H1 (cell line): ENCODE results near the gene THAP2. TPM values are rescaled to one million over a fixed set of nuclear protein-coding genes. Genes with fewer than 3 reads are reported as not detected.

Experiments
- CTCF ChIA-PET: fragments of 300-600 bp; sonication (Branson Sonifier 250); formaldehyde crosslinking; loops from one replicate; lab custom pipeline; 2021; ENCODE audit not compliant: partially characterized antibody; lab: Charles Lee
- POLR2A ChIA-PET: fragments of 300-600 bp; sonication (Branson Sonifier 250); formaldehyde crosslinking; loops from one replicate; lab custom pipeline; 2021; ENCODE audit warnings: inconsistent platforms; ENCODE audit not compliant: partially characterized antibody; lab: Charles Lee
- DNase-seq, 2 experiments: peaks; one replicate each; pipeline versions ENCODE4 v3.0.0 to v3.0.0-alpha.2; 2010 to 2022; ENCODE audit warnings: low spot score in 2 of 2, low read depth in 1 of 2, mixed read lengths in 1 of 2
- FAIRE-seq: peaks from 2 replicates; lab custom pipeline; 2011; peaks lifted over from hg19 to GRCh38; lab: Jason Lieb, UNC
- H2AFZ ChIP-seq: 2 replicates; pipeline ENCODE4 v1.8.1; 2012; ENCODE audit warnings: low read length, inconsistent platforms
- H2AK5ac ChIP-seq: 2 replicates; pipeline ENCODE4 v1.6.1; 2013; ENCODE audit warnings: low read depth, low read length
- H2BK120ac ChIP-seq: replicated peaks from 2 replicates; pipeline ENCODE3; 2013; ENCODE audit warnings: low read depth, low read length, inconsistent platforms
- H2BK12ac ChIP-seq: 2 replicates; pipeline ENCODE4 v1.6.1; 2013; ENCODE audit warnings: low read depth, low read length
- H2BK15ac ChIP-seq: 2 replicates; pipeline ENCODE4 v1.6.1; 2013; ENCODE audit warnings: low read length
- H2BK20ac ChIP-seq: 2 replicates; pipeline ENCODE4 v1.6.1; 2013; ENCODE audit warnings: low read length
- H2BK5ac ChIP-seq: 2 replicates; pipeline ENCODE4 v1.6.1; 2013; ENCODE audit warnings: low read depth, low read length
- H3K14ac ChIP-seq: 2 replicates; pipeline ENCODE4 v1.6.1; 2013; ENCODE audit warnings: inconsistent platforms; ENCODE audit not compliant: insufficient read length
- H3K18ac ChIP-seq: 2 replicates; pipeline ENCODE4 v1.6.1; 2013; ENCODE audit warnings: low read length; ENCODE audit errors: extremely low read depth
- H3K23ac ChIP-seq: 2 replicates; pipeline ENCODE4 v1.6.1; 2013; ENCODE audit warnings: inconsistent platforms; ENCODE audit not compliant: insufficient read length
- H3K23me2 ChIP-seq: 2 replicates; pipeline ENCODE4 v1.6.1; 2013; ENCODE audit warnings: low read depth, low read length
- H3K27ac ChIP-seq: 2 replicates; pipeline ENCODE4 v1.6.1; 2011; ENCODE audit warnings: low read depth, low read length, inconsistent platforms
- H3K27me3 ChIP-seq, 4 experiments: replicated peaks in 1 of 4; 1 replicate in 1 of 4; 2 replicates in 3 of 4; pipeline versions ENCODE4 v1.6.1 to v1.8.1; 2011 to 2013; ENCODE audit warnings: low read length in 3 of 4, mild to moderate bottlenecking in 3 of 4, inconsistent platforms in 2 of 4, mixed read lengths in 2 of 4, moderate library complexity in 1 of 4; ENCODE audit not compliant: control insufficient read depth in 3 of 4, insufficient read depth in 3 of 4; ENCODE audit errors: extremely low read depth in 1 of 4
- H3K36me3 ChIP-seq, 4 experiments: 2 replicates each; pipeline versions ENCODE4 v1.6.1 to v1.8.1; 2011 to 2013; ENCODE audit warnings: mild to moderate bottlenecking in 4 of 4, low read length in 3 of 4, moderate library complexity in 2 of 4, control low read depth in 1 of 4, inconsistent platforms in 1 of 4; ENCODE audit not compliant: insufficient read depth in 4 of 4, control insufficient read depth in 2 of 4
- H3K4ac ChIP-seq: replicated peaks from 2 replicates; pipeline ENCODE3; 2013; ENCODE audit warnings: low read length, low read depth, mixed read lengths, inconsistent platforms; ENCODE audit not compliant: insufficient read length
- H3K4me1 ChIP-seq, 4 experiments: replicated peaks in 1 of 4; 1 replicate in 1 of 4; 2 replicates in 3 of 4; pipeline versions ENCODE4 v1.6.1 to v1.8.1; 2011 to 2013; ENCODE audit warnings: low read length in 3 of 4, inconsistent platforms in 2 of 4, mixed read lengths in 1 of 4; ENCODE audit not compliant: insufficient read depth in 4 of 4, control insufficient read depth in 3 of 4
- H3K4me2 ChIP-seq, 2 experiments: 2 replicates each; pipeline versions ENCODE4 v1.6.1 to v1.8.1; 2011 to 2013; ENCODE audit warnings: low read depth in 2 of 2, low read length in 2 of 2, control low read depth in 1 of 2, inconsistent platforms in 1 of 2, mild to moderate bottlenecking in 1 of 2; ENCODE audit not compliant: insufficient read depth in 1 of 2
- H3K4me3 ChIP-seq, 4 experiments: fragments of 200-600, 300-600 bp in 1 of 4; sonication (generic), shearing (Covaris generic), sonication (Bioruptor Twin) in 1 of 4; 2 replicates each; pipeline versions ENCODE4 v1.5.1 to v1.8.1; 2011 to 2016; ENCODE audit warnings: low read length in 4 of 4, low read depth in 3 of 4, control low read depth in 2 of 4, inconsistent platforms in 2 of 4, mild to moderate bottlenecking in 2 of 4, mixed read lengths in 1 of 4, moderate library complexity in 1 of 4; ENCODE audit not compliant: insufficient read depth in 2 of 4; ENCODE audit errors: extremely low read depth in 1 of 4
- H3K56ac ChIP-seq: replicated peaks from 2 replicates; pipeline ENCODE3; 2013; ENCODE audit warnings: low read depth, mild to moderate bottlenecking, mixed read lengths, low read length, inconsistent platforms; ENCODE audit not compliant: insufficient read length
- H3K79me1 ChIP-seq: 2 replicates; pipeline ENCODE4 v1.6.1; 2013; ENCODE audit warnings: low read depth, low read length, control low read depth
- H3K79me2 ChIP-seq, 2 experiments: 2 replicates each; pipeline versions ENCODE4 v1.6.1 to v1.8.1; 2012 to 2013; ENCODE audit warnings: low read length in 2 of 2, mild to moderate bottlenecking in 2 of 2, inconsistent platforms in 1 of 2; ENCODE audit not compliant: insufficient read depth in 2 of 2, control insufficient read depth in 1 of 2
- H3K9ac ChIP-seq, 4 experiments: replicated peaks in 1 of 4; 1 replicate in 1 of 4; 2 replicates in 3 of 4; pipeline versions ENCODE4 v1.6.1 to v1.8.1; 2011 to 2013; ENCODE audit warnings: low read depth in 3 of 4, low read length in 3 of 4, control low read depth in 2 of 4, mild to moderate bottlenecking in 2 of 4, moderate library complexity in 2 of 4, inconsistent platforms in 1 of 4; ENCODE audit errors: extremely low read depth in 1 of 4
- H3K9me3 ChIP-seq, 2 experiments: 2 replicates each; pipeline versions ENCODE4 v1.6.1 to v1.8.1; 2012 to 2013; ENCODE audit warnings: mild to moderate bottlenecking in 2 of 2, moderate library complexity in 2 of 2, control low read depth in 1 of 2, inconsistent platforms in 1 of 2, low read depth in 1 of 2, low read length in 1 of 2, mixed read lengths in 1 of 2; ENCODE audit not compliant: insufficient read depth in 2 of 2
- H4K20me1 ChIP-seq, 2 experiments: replicated peaks in 1 of 2; 2 replicates each; pipeline versions ENCODE3 to v1.8.1; 2011 to 2013; ENCODE audit warnings: inconsistent platforms in 2 of 2, low read length in 2 of 2, mild to moderate bottlenecking in 1 of 2; ENCODE audit not compliant: insufficient read depth in 2 of 2, control insufficient read depth in 1 of 2
- H4K5ac ChIP-seq: 2 replicates; pipeline ENCODE4 v1.6.1; 2013; ENCODE audit warnings: low read length, low read depth, mixed read lengths, inconsistent platforms; ENCODE audit not compliant: insufficient read length
- H4K8ac ChIP-seq: 2 replicates; pipeline ENCODE4 v1.8.0; 2013; ENCODE audit warnings: mild to moderate bottlenecking, moderate library complexity, low read length, inconsistent platforms; ENCODE audit not compliant: insufficient read depth; ENCODE audit errors: extremely low read depth
- H4K91ac ChIP-seq: replicated peaks from 2 replicates; pipeline ENCODE3; 2013; ENCODE audit warnings: low read length, mixed read lengths, inconsistent platforms; ENCODE audit not compliant: insufficient read length
- EGR1 ChIP-seq: IDR thresholded peaks from 2 replicates; pipeline ENCODE4 v1.6.1; 2011; ENCODE audit warnings: low read depth, low read length, borderline replicate concordance
- EP300 ChIP-seq, 2 experiments: IDR thresholded peaks; 1 replicate in 1 of 2; 2 replicates in 1 of 2; pipeline ENCODE4 v1.6.1; 2011 to 2012; ENCODE audit warnings: low read depth in 2 of 2, low read length in 2 of 2, mild to moderate bottlenecking in 2 of 2, borderline replicate concordance in 1 of 2, inconsistent platforms in 1 of 2, moderate library complexity in 1 of 2
- PHF8 ChIP-seq: fragments of 200-600 bp; sonication (generic); conservative IDR thresholded peaks from 2 replicates; pipeline ENCODE4 v1.7.1; 2012; ENCODE audit warnings: low read depth, mild to moderate bottlenecking, inconsistent platforms, low read length, moderate library complexity
- RBBP5 ChIP-seq: IDR thresholded peaks from 2 replicates; pipeline ENCODE4 v1.7.1; 2012; ENCODE audit warnings: low read depth, mild to moderate bottlenecking, inconsistent platforms, low read length, moderate library complexity, borderline replicate concordance
- TBP ChIP-seq: IDR thresholded peaks from 2 replicates; pipeline ENCODE4 v1.6.1; 2011; ENCODE audit warnings: low read depth, low read length, improper control_type of control experiment
- ZNF274 ChIP-seq: IDR thresholded peaks from 2 replicates; pipeline ENCODE4 v1.7.0; 2012; ENCODE audit warnings: low read length, borderline replicate concordance; ENCODE audit errors: extremely low read depth
- WGBS, 2 experiments: shearing (Covaris generic) in 1 of 2; methylation state at CpG; one replicate each; pipeline versions ENCODE4 v1.1.6 to v1.1.7; 2013 to 2015; ENCODE audit warnings: low lambda C conversion rate in 2 of 2, mixed read lengths in 2 of 2, inconsistent platforms in 1 of 2, low coverage in 1 of 2, missing lambda C conversion rate in 1 of 2; ENCODE audit not compliant: insufficient replicate concordance in 2 of 2, insufficient coverage in 1 of 2, insufficient read length in 1 of 2; ENCODE audit errors: extremely low coverage in 1 of 2, missing lambda C conversion rate in 1 of 2; 5-methylcytosine and 5-hydroxymethylcytosine counted together
- polyA plus RNA-seq, 7 experiments: library from polyadenylated mRNA; depleted of rRNA in 3 of 7; stranded (reverse) in 5 of 7; unstranded in 2 of 7; fragments of >200 nt in 5 of 7; fragments of 200-250 nt in 2 of 7; gene quantifications; 1 replicate in 5 of 7; 2 replicates in 1 of 7; 4 replicates in 1 of 7; pipeline versions ENCODE4 v1.2.1 to v1.2.3, GENCODE V29; 2011 to 2013; ENCODE audit warnings: missing spikeins in 2 of 7, mixed read lengths in 2 of 7
- total RNA-seq: library from RNA; stranded (reverse); fragmentation: NEBNext Ultra II Directional; extraction: Animal tissue kit (Norgen Biotek cat#: 25700); gene quantifications from 2 replicates; pipeline ENCODE4 v1.2.1, GENCODE V29; 2021
- TF ChIP-seq, protein P1 (sequence below): IDR thresholded peaks from 2 replicates; pipeline ENCODE4 v1.6.1; 2012; ENCODE audit warnings: inconsistent platforms

THAP2 gene
- total and polyA plus RNA-seq, 2 of the 8 experiments (the other 6 are each of a cell fraction or from before 2014, with no cell fraction given) = 1.8 to 5.3 TPM

DNA sequence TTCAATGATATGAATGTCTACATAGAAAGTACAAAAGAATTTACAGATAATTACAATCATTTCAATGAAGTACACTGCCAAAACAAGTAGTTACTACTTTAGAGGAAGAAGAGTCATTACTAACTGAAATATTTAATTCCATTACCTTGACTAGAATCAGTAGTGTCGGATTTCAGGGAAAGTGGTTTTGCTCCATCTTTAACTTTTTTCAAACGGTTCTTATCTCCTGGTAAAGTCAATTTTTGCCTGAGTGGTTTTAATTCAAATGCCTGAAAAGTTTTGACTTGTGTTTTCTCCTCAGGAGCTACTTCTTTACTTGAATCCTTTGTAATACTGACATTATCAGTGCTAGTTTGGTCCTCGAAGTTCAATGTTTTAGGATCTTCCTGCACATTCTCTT is 7.4 kb upstream of the THAP2 start:
- Histone ChIP-seq H3K4me2 (no peak overlapping the region), H3K4me3 (no peak overlapping the region), H3K14ac (no peak overlapping the region), H2BK15ac (no peak overlapping the region), H3K56ac (no peak overlapping the region)
- FAIRE-seq = no peak
- TF ChIP-seq PHF8 (no peak), EGR1 (no peak), RBBP5 (no peak), EP300 (IDR thresholded peaks at IDR 0.05; ENCODE audit: borderline replicate concordance in 1 of 2, low read depth in 2 of 2, low read length in 2 of 2) (no peak), ZNF274 (no peak), TBP (no peak)
- TF ChIP-seq, protein P1, sequence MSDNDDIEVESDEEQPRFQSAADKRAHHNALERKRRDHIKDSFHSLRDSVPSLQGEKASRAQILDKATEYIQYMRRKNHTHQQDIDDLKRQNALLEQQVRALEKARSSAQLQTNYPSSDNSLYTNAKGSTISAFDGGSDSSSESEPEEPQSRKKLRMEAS = no peak
- TF ChIP-seq, all 59 proteins: peak for 0
- no peaks in the 10 kb centered on the region for H3K79me1 ChIP-seq
- H3K18ac ChIP-seq = no peak overlapping the region
- no peak overlapping the region for H2BK5ac ChIP-seq
- H2BK120ac ChIP-seq = no peak overlapping the region
- WGBS, 2 experiments = 91% methylated on average over 3 of the region's 3 CpGs; no CpG with 5 or more reads in 1 of the 2 experiments
- H4K20me1 ChIP-seq = peaks cover 0 to 2% of the 10 kb centered on the region in 2 experiments
- H3K4me1 ChIP-seq = no peaks in the 10 kb centered on the region; a peak in 1 of 7 replicates
- no peak overlapping the region for H3K9ac ChIP-seq
- ChIA-PET POLR2A (no interaction called here), CTCF (interaction anchor here (0.6 kb wide), 1 partner anchor 20 kb away, joined by 3 read pairs; no protein-coding TSS in a partner anchor)
- H3K79me2 ChIP-seq = peaks cover 0 to 76% of the 10 kb centered on the region in 2 experiments; a peak in 2 of 4 replicates
- H2AFZ ChIP-seq = no peak overlapping the region
- no peaks in the 10 kb centered on the region; the same call in 1 of the 2 replicates for H3K23me2 ChIP-seq
- no peak overlapping the region for H4K91ac ChIP-seq
- no peak overlapping the region for H3K27ac ChIP-seq
- H3K36me3 ChIP-seq = peaks cover 8 to 63% (median 28%) of the 10 kb centered on the region in 4 experiments; a peak in 7 of 8 replicates
- H3K27me3 ChIP-seq = no peaks in the 10 kb centered on the region
- no peaks in the 10 kb centered on the region; a peak in 1 of 4 replicates for H3K9me3 ChIP-seq
- H2AK5ac ChIP-seq = no peak overlapping the region
- H4K8ac ChIP-seq = no peak overlapping the region; the same call in 1 of the 2 replicates
- H2BK20ac ChIP-seq = no peak overlapping the region
- H3K4ac ChIP-seq = no peak overlapping the region
- H2BK12ac ChIP-seq = no peak overlapping the region
- no peak for DNase-seq
- no peak overlapping the region for H4K5ac ChIP-seq
- H3K23ac ChIP-seq = no peak overlapping the region
